ENCODE measurements around the gene LUZP2. TPM values are rescaled to one million over a fixed set of nuclear protein-coding genes. Genes with fewer than 3 reads are reported as not detected.
A peak's percentile ranks its signal among the peaks of the same experiment; 100 is the strongest.

LUZP2 gene
- total RNA-seq, 1 donor from 2014 or later: 0.23 TPM

DNA sequence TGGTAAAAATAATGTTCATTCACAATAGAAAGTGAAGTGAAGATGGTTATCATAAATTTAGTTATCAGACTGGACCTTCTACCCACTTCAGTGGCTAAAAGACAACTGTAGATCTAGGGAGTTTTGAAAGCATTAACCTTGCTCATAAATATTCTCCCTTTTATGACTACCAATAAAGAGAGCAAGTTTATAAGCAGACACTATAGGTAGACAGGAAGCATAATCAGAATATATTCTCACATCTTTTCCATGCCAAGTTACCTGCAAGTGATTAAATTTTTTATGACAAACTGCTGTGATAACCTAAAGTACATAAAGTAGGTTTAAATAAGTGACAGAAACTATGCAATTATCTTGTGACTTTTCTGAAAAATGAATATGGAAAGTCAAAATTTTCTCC lies 62.5 kb downstream of the LUZP2 start:
- no peak for DNase-seq (ENCODE audit: extremely low read depth, low read depth, low spot score)

DNA sequence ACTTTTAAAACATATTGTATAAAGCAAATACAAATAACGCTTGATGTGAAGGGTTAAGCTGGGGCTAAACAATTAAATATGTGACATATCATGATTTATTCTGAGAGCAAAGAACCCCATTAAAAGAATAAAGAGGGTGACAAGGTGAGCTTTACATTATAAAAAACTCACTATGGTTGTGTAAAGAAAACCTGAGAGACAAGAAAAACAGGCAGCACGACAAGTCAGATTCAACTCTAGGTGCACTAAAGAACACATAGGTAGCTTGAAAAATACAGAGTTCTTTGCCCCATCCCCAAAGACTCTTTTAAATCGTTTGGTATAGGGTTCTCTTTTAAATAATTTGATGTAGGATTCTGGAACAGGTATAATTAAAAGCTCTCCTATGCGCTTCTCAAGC lies 63.5 kb downstream of the LUZP2 start:
- no peak for DNase-seq (ENCODE audit: extremely low read depth, low read depth, low spot score)

DNA sequence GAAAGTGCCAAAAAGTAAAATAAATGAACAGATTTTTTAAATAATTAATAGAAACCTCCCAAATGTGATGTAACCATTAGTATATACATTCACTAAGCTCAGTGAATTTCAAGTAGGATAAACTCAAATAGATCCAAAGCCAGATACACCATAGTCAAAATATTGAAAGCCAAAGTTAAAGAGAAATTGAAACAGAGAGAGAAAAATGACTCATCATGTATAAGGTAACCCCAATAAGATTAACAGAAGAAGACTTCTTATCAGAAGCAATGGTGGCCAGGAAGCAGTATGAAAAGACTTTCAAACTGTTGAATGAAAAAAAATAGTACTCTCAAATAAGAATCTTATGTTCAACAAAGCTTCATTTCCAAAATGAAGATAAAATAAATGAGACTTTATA lies 70.5 kb downstream of the LUZP2 start:
- no peak for DNase-seq (ENCODE audit: extremely low read depth, low read depth, low spot score)

DNA sequence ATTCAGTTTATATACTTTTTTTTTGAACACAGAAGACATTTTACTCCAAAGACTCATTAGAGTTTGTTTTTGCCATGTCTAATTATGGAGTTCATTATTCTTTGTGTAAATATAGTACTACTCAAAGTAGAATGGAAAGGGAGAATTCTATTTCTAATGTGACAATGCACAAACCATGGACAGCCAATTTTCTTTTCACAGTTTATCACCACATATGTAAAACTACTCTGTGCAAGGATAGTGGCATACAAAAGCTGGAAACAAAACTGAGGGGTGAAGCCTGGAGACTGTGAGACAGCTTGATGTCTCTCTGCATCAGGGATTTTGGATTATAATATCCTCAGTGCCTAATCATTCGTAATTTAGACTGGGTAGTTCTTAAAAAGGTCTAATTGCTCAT lies 75.5 kb downstream of the LUZP2 start:
- no peak for DNase-seq (ENCODE audit: extremely low read depth, low read depth, low spot score)

DNA sequence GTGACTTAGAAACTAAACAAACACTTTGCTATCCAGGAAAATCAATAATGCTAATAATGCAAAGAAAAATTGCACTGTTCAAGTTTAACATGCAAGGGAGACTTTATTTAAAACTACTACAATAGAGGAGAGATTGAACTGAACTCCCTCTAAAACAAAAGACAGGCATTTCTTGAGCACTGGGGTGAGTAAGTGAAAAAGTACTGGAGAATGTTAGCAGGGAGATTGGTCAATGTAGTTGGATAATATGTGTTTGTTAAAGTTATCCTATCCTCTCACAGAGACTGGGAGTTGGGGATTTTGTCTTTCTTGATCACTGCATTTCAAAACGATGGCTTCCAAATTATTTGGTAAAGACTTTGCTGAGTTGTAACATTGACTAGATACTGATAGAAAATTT lies 77.6 kb downstream of the LUZP2 start:
- DNase-seq (ENCODE audit: extremely low read depth, low read depth, low spot score): no peak

DNA sequence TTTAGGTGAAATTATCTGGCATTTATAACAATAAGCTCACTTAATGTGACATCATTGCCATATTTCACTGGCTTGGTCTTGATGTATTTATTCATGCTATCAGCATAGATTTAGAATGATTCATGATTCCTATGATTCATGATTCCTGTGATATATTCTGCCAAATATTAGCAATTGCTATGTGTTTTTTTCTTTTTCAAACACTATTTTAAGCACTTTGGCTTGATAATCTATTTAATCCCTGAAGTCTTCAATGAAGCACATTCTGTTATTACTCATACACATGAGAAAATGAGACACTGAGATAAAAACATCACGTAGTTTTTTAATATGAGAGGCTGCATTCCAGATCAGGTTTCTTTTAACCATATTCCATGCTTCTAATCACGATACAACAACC lies 78.5 kb downstream of the LUZP2 start:
- peak; percentile 69 for DNase-seq (ENCODE audit: extremely low read depth, low read depth, low spot score)

DNA sequence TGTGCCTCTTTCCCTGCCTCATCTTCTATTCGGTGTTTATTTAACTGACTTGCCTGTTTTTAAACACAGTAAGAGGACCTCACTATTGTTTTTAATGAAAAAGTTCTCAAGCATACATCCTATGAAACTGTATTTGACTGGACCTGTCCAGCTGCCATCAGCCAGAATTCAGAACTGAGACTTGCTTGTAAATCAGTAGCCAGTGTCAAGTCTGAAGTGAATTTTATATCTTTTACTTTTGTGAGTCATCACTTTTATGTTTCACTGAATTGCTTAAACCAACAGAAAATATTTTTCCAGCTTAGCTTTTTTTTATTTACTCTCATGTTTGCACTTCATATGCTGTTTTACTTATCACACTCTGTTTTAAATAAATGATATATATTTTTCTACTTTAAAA lies 88.3 kb downstream of the LUZP2 start:
- DNase-seq (ENCODE audit: extremely low read depth, low read depth, low spot score): no peak

DNA sequence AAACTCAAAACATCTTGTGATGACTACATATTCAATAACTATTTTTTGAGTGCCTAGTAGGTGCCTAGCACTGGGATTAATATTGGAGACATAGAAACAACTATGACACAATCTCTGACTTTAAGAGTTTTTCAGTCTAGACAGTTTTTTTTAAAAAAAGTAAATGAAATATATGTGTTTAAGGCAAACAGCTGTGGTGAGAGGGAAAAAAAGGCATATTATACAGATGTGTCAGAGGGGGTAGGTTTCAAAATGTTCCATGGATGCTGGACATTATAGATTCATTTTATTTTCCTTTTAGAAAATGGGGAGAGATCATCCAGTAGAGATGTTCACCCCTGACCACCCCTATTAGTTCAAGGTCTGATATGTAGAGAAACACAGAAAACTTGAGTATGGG lies 90.8 kb downstream of the LUZP2 start:
- DNase-seq (ENCODE audit: extremely low read depth, low read depth, low spot score): no peak

DNA sequence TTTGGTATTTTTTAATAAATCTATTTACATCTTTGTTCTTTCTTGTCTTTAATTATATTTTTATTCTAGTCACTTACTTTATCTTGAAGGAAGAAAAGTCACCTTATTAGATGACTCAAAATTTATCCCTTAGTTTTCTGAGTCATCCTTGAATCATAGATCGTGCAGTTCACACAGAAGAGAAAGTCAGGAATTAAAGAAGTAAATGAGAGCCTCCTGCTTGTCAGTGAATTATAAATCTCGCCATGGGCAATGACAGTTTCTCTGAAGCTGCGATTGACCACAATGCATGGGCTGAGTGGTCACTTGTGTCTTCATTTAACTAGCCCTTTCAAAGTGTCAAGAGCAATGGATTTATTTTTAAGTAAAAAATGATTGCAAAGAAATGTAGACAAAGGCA lies 91.2 kb downstream of the LUZP2 start:
- no peak for DNase-seq (ENCODE audit: extremely low read depth, low read depth, low spot score)

DNA sequence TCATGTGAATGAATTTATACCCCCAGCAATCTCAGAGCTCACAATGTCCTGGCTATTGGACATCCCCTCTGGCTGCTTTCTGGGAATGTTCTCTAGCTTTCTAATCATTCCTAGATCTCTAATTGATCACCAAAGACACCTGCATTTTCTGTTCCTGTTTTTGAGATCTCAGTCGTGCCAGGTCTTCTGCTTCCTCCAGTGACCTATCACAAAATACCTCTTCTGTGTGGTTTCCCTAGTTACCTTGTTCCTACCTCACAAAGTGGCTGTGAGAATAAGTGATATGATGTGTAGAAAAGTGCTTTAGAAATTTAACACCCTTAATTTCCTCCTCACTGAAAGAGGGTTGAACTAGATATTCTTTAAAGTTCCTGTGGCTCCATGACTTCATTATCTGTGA lies 92.2 kb downstream of the LUZP2 start:
- no peak for DNase-seq (ENCODE audit: extremely low read depth, low read depth, low spot score)

DNA sequence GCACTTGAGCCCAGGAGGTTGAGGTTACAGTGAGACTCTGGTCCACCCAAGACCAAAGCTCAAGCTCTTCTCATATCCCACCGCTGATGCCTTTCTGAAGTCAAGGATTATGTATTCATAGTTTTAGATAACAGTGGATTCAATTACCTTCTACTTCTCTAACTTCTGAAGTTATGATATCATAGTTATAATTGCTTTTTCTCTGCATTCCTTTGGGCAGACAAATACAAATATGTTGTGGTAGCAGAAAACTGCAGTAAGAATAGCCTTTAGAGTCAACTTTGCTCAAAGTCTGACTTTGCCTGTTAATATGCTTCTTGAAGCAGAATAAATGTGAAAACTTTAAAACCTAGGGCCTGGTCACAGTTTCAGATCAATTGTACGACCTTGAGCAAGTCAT lies 94.4 kb downstream of the LUZP2 start:
- DNase-seq (ENCODE audit: extremely low read depth, low read depth, low spot score): no peak

DNA sequence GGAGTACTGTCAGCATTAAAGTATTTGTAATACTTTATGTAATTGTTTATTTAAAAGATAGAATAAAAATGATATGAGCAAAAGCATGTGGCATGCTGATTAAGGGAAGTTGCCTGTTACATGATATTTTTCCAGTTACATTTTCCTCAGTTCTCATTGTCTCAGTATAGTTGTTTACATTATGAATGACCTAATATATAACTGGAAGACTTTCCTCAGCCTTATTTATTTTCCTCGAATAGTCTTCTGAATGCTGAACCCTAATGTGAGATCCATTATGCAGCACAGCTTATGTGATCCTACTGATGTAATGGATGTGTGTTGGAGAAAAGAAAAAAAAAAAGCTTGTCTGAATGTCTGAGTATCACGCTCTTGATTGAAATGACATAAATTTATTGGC lies 95.5 kb downstream of the LUZP2 start:
- DNase-seq (ENCODE audit: extremely low read depth, low read depth, low spot score): no peak

DNA sequence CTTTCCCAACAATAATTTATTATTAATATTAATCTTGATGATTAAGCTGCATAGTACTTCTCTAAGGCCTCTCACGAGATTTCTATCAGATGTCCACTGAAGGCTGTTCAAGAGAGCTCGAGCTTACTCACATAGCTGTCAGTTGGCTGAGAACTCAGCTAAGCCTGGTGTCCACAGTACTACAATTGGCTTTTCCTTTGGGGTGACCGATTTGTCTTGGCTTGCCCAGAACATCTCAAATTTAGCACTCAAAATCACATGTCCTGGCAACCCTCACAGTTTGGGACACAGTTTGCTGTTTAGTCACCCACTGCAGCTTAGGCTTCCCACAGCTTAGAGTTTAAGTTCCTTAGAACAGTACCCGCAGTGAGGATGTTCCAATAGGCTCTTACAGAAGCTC lies 96.5 kb downstream of the LUZP2 start:
- DNase-seq (ENCODE audit: extremely low read depth, low read depth, low spot score): no peak

DNA sequence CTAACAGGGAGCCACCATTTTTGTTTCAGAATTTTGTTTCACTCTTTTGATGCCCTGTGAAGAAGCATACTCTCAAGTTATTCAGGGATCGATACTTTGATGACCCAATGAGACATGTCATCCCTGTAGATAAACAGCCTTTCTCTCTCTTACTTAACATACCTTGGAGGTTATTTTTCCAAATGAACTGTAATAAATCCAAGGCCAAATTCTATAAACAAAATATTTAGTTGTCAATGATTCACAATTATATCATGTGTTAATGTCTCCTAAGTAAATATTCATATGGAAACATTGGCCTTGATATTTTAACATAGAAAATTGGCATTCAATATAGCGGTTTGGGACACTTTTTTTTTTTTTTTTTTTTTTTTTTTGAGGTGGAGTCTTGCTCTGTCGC lies 97.5 kb downstream of the LUZP2 start:
- no peak for DNase-seq (ENCODE audit: extremely low read depth, low read depth, low spot score)

DNA sequence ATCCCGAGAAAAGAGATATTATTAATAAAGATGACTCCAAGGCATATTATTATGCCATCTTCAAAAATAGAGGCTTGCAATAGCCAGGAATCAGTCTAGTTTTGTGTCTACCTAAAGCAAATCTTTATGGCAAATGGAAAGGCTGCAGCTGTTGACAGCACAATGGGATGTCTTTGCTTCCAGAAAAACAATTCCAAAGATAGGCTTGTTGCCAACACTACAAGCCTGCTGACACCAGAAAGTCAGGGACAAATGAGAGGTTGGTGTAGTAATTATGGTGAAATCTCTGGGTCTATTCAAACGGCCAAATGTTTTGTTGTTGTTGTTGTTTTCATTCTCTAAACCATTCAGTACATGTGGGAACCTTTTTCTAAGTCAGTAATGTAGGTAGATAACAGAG lies 101.8 kb downstream of the LUZP2 start:
- DNase-seq (ENCODE audit: extremely low read depth, low read depth, low spot score): no peak

DNA sequence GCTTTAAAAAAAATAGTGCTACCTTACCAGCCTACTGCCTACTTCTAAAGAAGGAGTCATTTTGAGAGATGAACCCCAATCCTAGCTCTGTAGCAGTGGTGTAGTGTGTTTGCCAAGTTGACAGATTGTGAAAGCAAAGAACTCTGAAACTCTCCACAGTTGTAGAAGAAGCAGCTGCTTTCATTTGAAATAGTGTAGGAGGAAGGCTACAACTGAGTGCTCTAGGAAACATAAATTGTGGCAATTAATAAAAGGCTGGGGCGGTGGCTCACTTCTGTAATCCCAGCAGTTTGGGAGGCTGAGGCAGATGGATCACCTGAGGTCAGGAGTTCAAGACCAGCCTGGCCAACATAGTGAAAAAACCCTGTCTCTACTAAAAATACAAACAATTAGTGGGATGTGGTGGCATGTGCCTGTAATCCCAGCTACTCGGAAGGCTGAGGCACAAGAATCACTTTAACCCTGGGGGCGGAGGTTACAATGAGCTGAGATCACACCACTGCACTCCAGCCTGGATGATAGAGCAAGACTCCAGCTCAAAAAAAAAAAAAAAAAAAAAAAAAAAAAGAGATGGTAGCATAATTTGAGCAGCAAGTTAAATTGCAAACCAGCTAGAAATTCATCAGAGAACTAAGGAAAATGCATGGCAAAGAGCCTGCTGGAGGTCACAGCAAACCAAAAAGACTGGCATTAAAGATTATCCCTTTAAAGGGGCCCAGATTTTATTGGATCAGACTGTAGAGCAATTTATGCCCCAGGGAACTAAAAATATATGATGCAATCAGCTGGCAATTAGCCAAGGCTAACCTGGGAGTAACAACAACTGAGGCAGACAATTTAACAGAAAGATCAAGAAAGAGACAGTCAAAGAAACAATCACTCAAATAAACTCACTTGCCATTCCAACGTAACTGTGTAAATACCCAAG lies 112.6 kb downstream of the LUZP2 start:
- DNase-seq (ENCODE audit: extremely low read depth, low read depth, low spot score): no peak

DNA sequence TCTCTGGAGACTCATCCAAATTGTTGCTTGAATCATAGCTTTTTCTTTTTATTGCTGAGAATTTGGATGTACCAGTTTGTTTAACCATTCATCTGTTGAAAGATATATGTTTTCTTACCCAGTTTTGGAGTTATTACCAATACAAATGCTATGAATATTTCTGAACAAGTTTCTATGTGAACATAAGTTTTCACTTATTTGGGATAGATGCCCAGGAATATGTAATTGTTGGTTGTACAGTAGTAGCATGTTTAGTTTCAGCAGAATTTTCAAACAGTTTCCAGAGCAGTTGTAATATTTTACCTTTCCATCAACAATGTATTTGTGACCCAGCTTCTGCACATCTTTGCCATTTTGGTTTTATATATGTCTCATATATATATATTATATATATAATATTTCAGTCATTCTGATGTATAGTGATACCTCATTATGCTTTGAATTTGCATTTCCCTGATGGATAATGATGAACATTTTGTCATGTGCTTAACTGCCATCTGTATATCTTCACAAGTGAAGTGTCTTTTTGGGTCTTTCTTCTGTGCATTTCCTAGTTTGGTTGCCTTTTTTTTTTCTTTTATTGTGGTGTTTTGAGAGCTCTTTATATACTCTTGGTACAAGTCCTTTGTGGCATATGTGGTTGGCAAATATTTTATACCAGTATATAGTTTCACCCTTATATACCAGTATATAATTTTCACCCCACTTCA lies 118.8 kb downstream of the LUZP2 start:
- DNase-seq (ENCODE audit: extremely low read depth, low read depth, low spot score): no peak

DNA sequence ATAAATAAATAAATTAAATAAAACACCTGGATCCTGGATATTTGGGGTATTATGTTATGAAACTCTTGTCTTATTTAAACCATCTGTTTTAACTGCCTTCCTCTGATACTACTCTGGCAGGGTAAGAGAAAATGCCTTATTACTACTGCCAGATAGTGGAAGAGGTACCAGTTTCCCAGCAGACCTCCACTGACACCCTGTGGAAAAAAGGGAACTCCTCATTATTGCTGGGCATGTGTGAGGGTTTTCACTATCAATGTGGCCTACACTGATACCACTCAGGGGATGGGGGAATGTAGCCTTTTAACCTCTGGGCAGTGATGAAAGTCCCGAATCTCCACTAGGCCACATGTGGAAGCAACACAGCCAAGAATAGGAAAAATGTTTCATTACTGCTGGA lies 121.0 kb downstream of the LUZP2 start:
- no peak for DNase-seq (ENCODE audit: extremely low read depth, low read depth, low spot score)

DNA sequence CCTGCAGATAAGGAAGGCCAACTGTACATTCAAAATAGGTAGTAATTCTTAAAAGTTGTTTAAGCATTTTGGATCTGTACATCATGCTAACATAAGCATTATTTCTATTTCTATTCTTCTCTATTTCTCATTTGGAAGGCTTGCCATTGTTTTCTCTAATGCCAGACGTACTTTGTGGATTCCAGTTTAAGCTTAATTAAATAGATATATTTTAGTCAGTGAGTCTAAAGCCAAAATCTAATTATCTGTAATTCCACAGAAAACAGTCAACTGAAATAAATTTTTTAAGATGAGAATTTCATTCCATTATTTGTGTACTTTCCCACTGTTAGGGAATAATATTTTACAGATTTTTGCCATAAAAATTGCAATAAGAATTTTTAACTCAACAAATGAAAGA lies 123.0 kb downstream of the LUZP2 start:
- no peak for DNase-seq (ENCODE audit: extremely low read depth, low read depth, low spot score)

DNA sequence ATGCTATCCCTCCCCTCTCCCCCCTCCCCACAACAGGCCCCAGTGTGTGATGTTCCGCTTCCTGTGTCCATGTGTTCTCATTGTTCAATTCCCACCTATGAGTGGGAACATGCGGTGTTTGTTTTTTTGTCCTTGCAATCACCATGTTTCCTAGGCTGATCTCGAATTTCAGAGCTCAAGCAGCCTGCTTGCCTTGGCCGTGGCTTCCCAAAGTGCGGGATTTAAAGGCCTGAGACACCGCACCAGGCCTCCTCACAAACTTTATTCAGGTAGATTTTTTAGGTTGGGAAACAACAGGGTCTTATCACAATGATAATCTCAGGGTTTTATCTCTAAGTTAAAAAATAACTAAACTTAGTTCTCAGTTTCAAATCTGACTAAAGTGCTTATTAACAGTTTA lies 125.4 kb downstream of the LUZP2 start:
- no peak for DNase-seq (ENCODE audit: extremely low read depth, low read depth, low spot score)

DNA sequence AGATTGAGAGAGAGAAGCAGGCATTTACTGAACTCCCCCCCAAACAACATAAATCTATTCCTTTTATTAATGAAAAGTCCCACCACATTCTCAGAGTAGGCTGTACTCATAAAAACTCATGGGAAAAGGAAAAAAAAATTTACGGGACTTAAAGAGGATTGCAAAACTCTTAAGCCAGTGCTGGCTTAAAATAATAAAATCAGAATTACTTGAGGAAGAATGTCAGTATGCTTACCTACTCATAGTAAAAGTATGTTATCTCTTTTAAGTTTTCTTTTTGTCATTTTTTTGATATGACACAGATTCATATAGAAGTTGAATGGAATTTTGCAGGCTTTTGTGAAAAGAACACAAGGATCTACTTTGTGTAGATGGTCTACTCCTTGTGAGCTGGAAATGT lies 126.3 kb downstream of the LUZP2 start:
- no peak for DNase-seq (ENCODE audit: extremely low read depth, low read depth, low spot score)

DNA sequence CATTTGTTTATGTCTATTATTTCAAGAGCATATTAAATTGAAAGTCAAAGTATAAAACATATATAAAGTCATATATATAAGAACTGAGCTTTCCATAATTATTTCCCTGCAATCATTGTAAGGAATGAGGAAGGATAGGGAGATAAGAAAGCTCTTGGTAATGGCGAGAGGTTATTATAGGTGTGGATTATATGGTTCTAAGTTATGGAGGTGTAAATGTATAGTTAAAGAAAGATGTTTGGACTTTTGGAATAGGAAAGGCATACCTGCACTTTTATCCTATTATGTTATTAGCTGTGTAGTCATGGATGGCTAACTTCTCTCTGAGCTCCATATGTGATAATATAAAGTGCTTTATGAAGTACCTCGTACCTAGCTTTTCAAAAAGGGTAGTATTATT lies 127.6 kb downstream of the LUZP2 start:
- no peak for DNase-seq (ENCODE audit: extremely low read depth, low read depth, low spot score)
